Esophagus (tissue), 2 donors: Measurements from ENCODE around the gene COPS2. TPM values are rescaled to one million over a fixed set of nuclear protein-coding genes. Genes with fewer than 3 reads are reported as not detected.
"Not testable (repeated sequence)": the region's sequence is repeated elsewhere in the genome, so short reads cannot be mapped to it uniquely, and the experiment has no call there.

Source experiments
- H3K27ac ChIP-seq, 2 donors: one replicate each; pipeline ENCODE4 v1.5.1; 2013; ENCODE audit warnings: low read depth in 2 of 2, mild to moderate bottlenecking in 2 of 2, inconsistent platforms in 1 of 2, low read length in 1 of 2, moderate library complexity in 1 of 2
- H3K27me3 ChIP-seq, 2 donors: one replicate each; pipeline ENCODE4 v1.6.1; 2013; ENCODE audit warnings: low read length in 2 of 2, control low read depth in 1 of 2, mild to moderate bottlenecking in 1 of 2; ENCODE audit not compliant: insufficient read depth in 2 of 2, control insufficient read depth in 1 of 2
- H3K36me3 ChIP-seq, 2 donors: one replicate each; pipeline ENCODE4 v1.6.1; 2013; ENCODE audit warnings: low read length in 1 of 2; ENCODE audit not compliant: control insufficient read depth in 2 of 2, insufficient read depth in 2 of 2
- H3K4me1 ChIP-seq, 2 donors: one replicate each; pipeline ENCODE4 v1.6.1; 2013; ENCODE audit warnings: low read length in 1 of 2; ENCODE audit not compliant: control insufficient read depth in 2 of 2, insufficient read depth in 2 of 2
- H3K4me3 ChIP-seq, 2 donors: one replicate each; pipeline ENCODE4 v1.5.1; 2013; ENCODE audit warnings: low read length in 2 of 2, mild to moderate bottlenecking in 2 of 2, low read depth in 1 of 2, moderate library complexity in 1 of 2
- H3K9me3 ChIP-seq, 2 donors: one replicate each; pipeline ENCODE4 v1.6.1; 2013; ENCODE audit warnings: mild to moderate bottlenecking in 2 of 2, low read depth in 1 of 2, low read length in 1 of 2, moderate library complexity in 1 of 2; ENCODE audit not compliant: control insufficient read depth in 2 of 2, insufficient read depth in 1 of 2
- WGBS, 2 donors: extraction: QIAGEN DNeasy Blood & Tissue Kit; methylation state at CpG; one replicate each; pipeline ENCODE4 v1.1.7; 2013; 5-methylcytosine and 5-hydroxymethylcytosine counted together
- polyA plus RNA-seq, 2 donors: library from polyadenylated mRNA; stranded (reverse); fragments of 200-250 nt; gene quantifications; one replicate each; pipeline ENCODE4 v1.2.3, GENCODE V29; 2013
- donor health status: healthy with polysubstance abuse.
- donor health status: Bipolar disorder and iron deficiency.

The COPS2 gene
- polyA plus RNA-seq, 2 donors: 35.8 to 44.1 TPM

- Histone ChIP-seq H3K27ac (no peak overlapping the region), H3K4me1 (no peaks in the 10 kb centered on the region), H3K36me3 (no peaks in the 10 kb centered on the region), H3K27me3 (no peaks in the 10 kb centered on the region), H3K4me3 (no peak overlapping the region), H3K9me3 (no peaks in the 10 kb centered on the region)
- 83 to 87% methylated on average over 4 of the region's 4 CpGs for WGBS, 2 donors
Measured at GRCh38 chr15:49088996-49089395, 66.4 kb downstream of the COPS2 start.

GRCh38 chr15:49085696-49086459, 69.5 kb downstream of the COPS2 start:
- H3K27me3 ChIP-seq: no peaks in the 10 kb centered on the region
- no peaks in the 10 kb centered on the region for H3K36me3 ChIP-seq
- H3K4me3 ChIP-seq: no peak overlapping the region
- 50 to 64% methylated on average over 5 of the region's 5 CpGs for WGBS, 2 donors
- no peaks in the 10 kb centered on the region for H3K9me3 ChIP-seq
- no peak overlapping the region for H3K27ac ChIP-seq
- no peaks in the 10 kb centered on the region for H3K4me1 ChIP-seq

GRCh38 chr15:49084285-49084570, 71.2 kb downstream of the COPS2 start:
- Histone ChIP-seq H3K27ac (no peak overlapping the region), H3K36me3 (no peaks in the 10 kb centered on the region), H3K4me1 (no peaks in the 10 kb centered on the region), H3K27me3 (no peaks in the 10 kb centered on the region), H3K4me3 (no peak overlapping the region), H3K9me3 (peaks cover 0 to 4% of the 10 kb centered on the region in 2 donors)
- 91 to 93% methylated on average over 3 of the region's 3 CpGs for WGBS, 2 donors

GRCh38 chr15:49083401-49084284, 71.8 kb downstream of the COPS2 start:
- H3K9me3 ChIP-seq: peaks cover 0 to 4% of the 10 kb centered on the region in 2 donors
- no peak overlapping the region for H3K27ac ChIP-seq
- no peak overlapping the region for H3K4me3 ChIP-seq
- H3K4me1 ChIP-seq: no peaks in the 10 kb centered on the region
- 91 to 92% methylated on average over 5 of the region's 5 CpGs for WGBS, 2 donors
- H3K36me3 ChIP-seq: no peaks in the 10 kb centered on the region
- no peaks in the 10 kb centered on the region for H3K27me3 ChIP-seq

- Histone ChIP-seq H3K36me3 (no peaks in the 10 kb centered on the region), H3K9me3 (peaks cover 0 to 4% of the 10 kb centered on the region in 2 donors)
- WGBS, 2 donors: 59 to 80% methylated on average over 1 of the region's 1 CpG
Measured at GRCh38 chr15:49082960-49083359, 72.4 kb downstream of the COPS2 start.

GRCh38 chr15:49079340-49080039, 75.9 kb downstream of the COPS2 start:
- WGBS, 2 donors: 91 to 93% methylated on average over 23 of the region's 23 CpGs
- no peaks in the 10 kb centered on the region for H3K4me1 ChIP-seq
- no peaks in the 10 kb centered on the region for H3K36me3 ChIP-seq
- H3K27ac ChIP-seq: no peak overlapping the region
- H3K27me3 ChIP-seq: no peaks in the 10 kb centered on the region
- no peak overlapping the region for H3K4me3 ChIP-seq
- H3K9me3 ChIP-seq: peaks cover 0 to 4% of the 10 kb centered on the region in 2 donors

More at GRCh38 chr15:49082960-49083359, 72.4 kb downstream of the COPS2 start:
- Histone ChIP-seq H3K27me3 (no peaks in the 10 kb centered on the region), H3K27ac (no peak overlapping the region), H3K4me1 (no peaks in the 10 kb centered on the region), H3K4me3 (no peak overlapping the region)

- Histone ChIP-seq H3K4me1 (no peaks in the 10 kb centered on the region), H3K4me3 (no peak overlapping the region), H3K9me3 (peaks cover 0 to 4% of the 10 kb centered on the region in 2 donors), H3K36me3 (no peaks in the 10 kb centered on the region), H3K27ac (no peak overlapping the region), H3K27me3 (no peaks in the 10 kb centered on the region)
Measured at GRCh38 chr15:49075881-49076280, 79.5 kb downstream of the COPS2 start.

- H3K4me1 ChIP-seq, H3K36me3 ChIP-seq, H3K4me3 ChIP-seq, H3K27me3 ChIP-seq, H3K27ac ChIP-seq, H3K9me3 ChIP-seq: not testable (repeated sequence)
- WGBS, 2 donors: 76 to 77% methylated on average over 6 of the region's 6 CpGs
Measured at GRCh38 chr15:49074589-49075287, 80.7 kb downstream of the COPS2 start.
